ENCODE results near the gene CENPB. TPM values are rescaled to one million over a fixed set of nuclear protein-coding genes. Genes with fewer than 3 reads are reported as not detected.

CENPB gene
- total RNA-seq, 2 donors from 2014 or later, result 49.1 to 77.1 TPM

GRCh38 chr20:3812975-3813847 lies 26.7 kb upstream of the CENPB start:
- Histone ChIP-seq H3K4me1 (peaks cover 0 to 42% of the 10 kb centered on the region in 2 donors), H3K4me3 (no peak overlapping the region), H3K36me3 (no peaks in the 10 kb centered on the region), H3K27ac (peak overlapping the region; percentile 85 to 95), H3K9me3 (no peaks in the 10 kb centered on the region), H3K27me3 (no peaks in the 10 kb centered on the region)
- no peak for DNase-seq (ENCODE audit: low spot score)
- no peak for TF ChIP-seq CTCF (IDR thresholded peaks at IDR 0.05)

- no peak overlapping the region for H3K4me3 ChIP-seq
- DNase-seq (ENCODE audit: low spot score), result no peak
- no peak for TF ChIP-seq CTCF (IDR thresholded peaks at IDR 0.05)
- H3K27me3 ChIP-seq, result no peaks in the 10 kb centered on the region
- H3K4me1 ChIP-seq, result peaks cover 0 to 49% of the 10 kb centered on the region in 2 donors
- H3K36me3 ChIP-seq, result no peaks in the 10 kb centered on the region
- H3K9me3 ChIP-seq, result no peaks in the 10 kb centered on the region
- H3K27ac ChIP-seq, result peak overlapping the region; percentile 85 to 95
Observed at GRCh38 chr20:3812259-3812681, 25.7 kb upstream of the CENPB start.

GRCh38 chr20:3811467-3812258 lies 25.1 kb upstream of the CENPB start:
- peak overlapping the region; percentile 37 to 41 for H3K4me3 ChIP-seq
- H3K27ac ChIP-seq, result peak overlapping the region; percentile 85 to 95
- H3K4me1 ChIP-seq, result peaks cover 0 to 55% of the 10 kb centered on the region in 2 donors

GRCh38 chr20:3808544-3808943 lies 22.0 kb upstream of the CENPB start:
- Histone ChIP-seq H3K4me3 (no peak overlapping the region), H3K4me1 (peaks cover 0 to 68% of the 10 kb centered on the region in 2 donors), H3K9me3 (no peaks in the 10 kb centered on the region), H3K36me3 (peaks cover 8% of the 10 kb centered on the region), H3K27me3 (no peaks in the 10 kb centered on the region), H3K27ac (peak overlapping the region; percentile 94 to 96)
- no peak for DNase-seq (ENCODE audit: low spot score)
- TF ChIP-seq CTCF (IDR thresholded peaks at IDR 0.05), result no peak

More at GRCh38 chr20:3811467-3812258, 25.1 kb upstream of the CENPB start:
- Histone ChIP-seq H3K36me3 (no peaks in the 10 kb centered on the region), H3K9me3 (no peaks in the 10 kb centered on the region), H3K27me3 (no peaks in the 10 kb centered on the region)
- no peak for TF ChIP-seq CTCF (IDR thresholded peaks at IDR 0.05)
- peak; percentile 99 for DNase-seq (ENCODE audit: low spot score)

- H3K9me3 ChIP-seq, result no peaks in the 10 kb centered on the region
- H3K27ac ChIP-seq, result peak overlapping the region in 1 of 2 donors; percentile 12
- H3K4me3 ChIP-seq, result no peak overlapping the region
- H3K4me1 ChIP-seq, result peaks cover 0 to 38% of the 10 kb centered on the region in 2 donors
- DNase-seq (ENCODE audit: low spot score), result no peak
- H3K27me3 ChIP-seq, result no peaks in the 10 kb centered on the region
- TF ChIP-seq CTCF (IDR thresholded peaks at IDR 0.05), result no peak
- peaks cover 35% of the 10 kb centered on the region for H3K36me3 ChIP-seq
Observed at GRCh38 chr20:3804781-3805180, 18.2 kb upstream of the CENPB start.

Data from right atrium auricular region (tissue), 2 donors.